Measurements from ENCODE around the gene ATP8B4. TPM values are rescaled to one million over a fixed set of nuclear protein-coding genes. Genes with fewer than 3 reads are reported as not detected.

ATP8B4 gene
- total and polyA plus RNA-seq, 2 donors (not counting 3 experiments of a cell fraction or from before 2014, with no cell fraction given) = not detected

DNA sequence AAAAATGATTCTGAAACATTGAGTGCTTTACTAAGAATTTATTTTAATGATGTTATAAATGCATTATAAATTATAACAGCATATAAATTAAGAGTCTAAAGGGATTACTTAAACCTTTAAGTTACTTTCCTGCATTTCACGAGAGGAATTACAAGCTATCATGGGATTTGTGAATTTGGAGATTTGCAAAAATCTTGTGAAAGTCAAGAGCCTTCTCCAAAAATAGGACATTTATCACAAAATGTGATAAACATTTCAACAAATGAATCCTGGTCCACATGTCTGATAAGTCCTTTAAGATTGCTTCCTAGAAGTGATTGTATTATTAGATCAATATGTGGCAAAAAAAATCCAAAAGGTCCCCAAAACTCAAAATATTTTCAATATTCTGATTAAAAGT, 154.5 kb downstream of the ATP8B4 start:
- Histone ChIP-seq H3K27ac (ENCODE audit: insufficient read depth, low read depth, low read length) (no peak overlapping the region), H2AFZ (ENCODE audit: low read depth, low read length) (no peak overlapping the region), H3K4me3 (replicated peaks in 1 of 3; ENCODE audit: insufficient read depth in 1 of 3, low read depth in 1 of 3, low read length in 3 of 3) (no peak overlapping the region), H3K9ac (replicated peaks; ENCODE audit: extremely low read depth, insufficient read depth, low read length) (no peak overlapping the region), H3K9me3 (replicated peaks; ENCODE audit: control insufficient read depth, insufficient read depth, low read length) (no peaks in the 10 kb centered on the region), H3K9me1 (replicated peaks; ENCODE audit: control insufficient read depth, extremely low read depth, insufficient read depth, low read length) (no peaks in the 10 kb centered on the region), H3K4me1 (ENCODE audit: control insufficient read depth, extremely low read depth, insufficient read depth, low read length) (no peaks in the 10 kb centered on the region), H3K27me3 (ENCODE audit: control insufficient read depth in 2 of 2, insufficient read depth in 2 of 2, low read length in 2 of 2) (no peaks in the 10 kb centered on the region), H3K4me2 (ENCODE audit: insufficient read depth, low read length) (no peak overlapping the region), H4K20me1 (replicated peaks; ENCODE audit: control insufficient read depth, extremely low read depth, insufficient read depth, low read length) (no peaks in the 10 kb centered on the region), H3K79me2 (ENCODE audit: control insufficient read depth, insufficient read depth, low read length) (no peaks in the 10 kb centered on the region), H3K36me3 (ENCODE audit: control insufficient read depth in 2 of 2, extremely low read depth in 1 of 2, insufficient read depth in 2 of 2, low read length in 2 of 2) (no peaks in the 10 kb centered on the region)
- BruUV-seq (replicated peaks) = no TSS peak
- TF ChIP-seq JUN (IDR thresholded peaks at IDR 0.05; ENCODE audit: borderline replicate concordance, insufficient read depth, insufficient read length, low read depth) = no peak
- TF ChIP-seq, protein P1, sequence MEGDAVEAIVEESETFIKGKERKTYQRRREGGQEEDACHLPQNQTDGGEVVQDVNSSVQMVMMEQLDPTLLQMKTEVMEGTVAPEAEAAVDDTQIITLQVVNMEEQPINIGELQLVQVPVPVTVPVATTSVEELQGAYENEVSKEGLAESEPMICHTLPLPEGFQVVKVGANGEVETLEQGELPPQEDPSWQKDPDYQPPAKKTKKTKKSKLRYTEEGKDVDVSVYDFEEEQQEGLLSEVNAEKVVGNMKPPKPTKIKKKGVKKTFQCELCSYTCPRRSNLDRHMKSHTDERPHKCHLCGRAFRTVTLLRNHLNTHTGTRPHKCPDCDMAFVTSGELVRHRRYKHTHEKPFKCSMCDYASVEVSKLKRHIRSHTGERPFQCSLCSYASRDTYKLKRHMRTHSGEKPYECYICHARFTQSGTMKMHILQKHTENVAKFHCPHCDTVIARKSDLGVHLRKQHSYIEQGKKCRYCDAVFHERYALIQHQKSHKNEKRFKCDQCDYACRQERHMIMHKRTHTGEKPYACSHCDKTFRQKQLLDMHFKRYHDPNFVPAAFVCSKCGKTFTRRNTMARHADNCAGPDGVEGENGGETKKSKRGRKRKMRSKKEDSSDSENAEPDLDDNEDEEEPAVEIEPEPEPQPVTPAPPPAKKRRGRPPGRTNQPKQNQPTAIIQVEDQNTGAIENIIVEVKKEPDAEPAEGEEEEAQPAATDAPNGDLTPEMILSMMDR (IDR thresholded peaks at IDR 0.05; ENCODE audit: extremely low read depth in 1 of 2, insufficient read depth in 1 of 2, low read depth in 1 of 2, low read length in 2 of 2) = no peak
- no peak for TF ChIP-seq POLR2A (IDR thresholded peaks at IDR 0.05; ENCODE audit: low read depth, low read length)
- no peak for TF ChIP-seq GATA2 (IDR thresholded peaks at IDR 0.05; ENCODE audit: insufficient read depth, insufficient read length, low read depth, low read length)
- no peak for TF ChIP-seq FOS (IDR thresholded peaks at IDR 0.05; ENCODE audit: borderline replicate concordance, insufficient read depth, low read length)
- TF ChIP-seq POLR2AphosphoS5 (IDR thresholded peaks at IDR 0.05; ENCODE audit: insufficient read depth, low read depth, low read length) = no peak
- TF ChIP-seq, protein P2, sequence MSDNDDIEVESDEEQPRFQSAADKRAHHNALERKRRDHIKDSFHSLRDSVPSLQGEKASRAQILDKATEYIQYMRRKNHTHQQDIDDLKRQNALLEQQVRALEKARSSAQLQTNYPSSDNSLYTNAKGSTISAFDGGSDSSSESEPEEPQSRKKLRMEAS (IDR thresholded peaks at IDR 0.05; ENCODE audit: insufficient read depth, insufficient read length) = no peak
- TF ChIP-seq EZH2 (IDR thresholded peaks at IDR 0.05; ENCODE audit: borderline replicate concordance, low read depth, low read length, severe bottlenecking) = no peak
- no peak for TF ChIP-seq MYC (IDR thresholded peaks at IDR 0.05; ENCODE audit: low read depth, low read length)
- POLR2A ChIA-PET = no interaction called here
- intact Hi-C loops (cut with micrococcal nuclease) = no loop called here
- no peak for FAIRE-seq
- no peak for DNase-seq (ENCODE audit: low read depth, low spot score)
- dilution Hi-C loops (cut with MboI; ENCODE audit: extremely low pct_ligation_motif_present, low sequenced_read_pairs) = no loop called here
- CTCF ChIA-PET = no interaction called here

Data from endothelial cell of umbilical vein (primary cell).